Measurements from ENCODE around the gene CALCOCO1.

GRCh38 chr12:53748072-53748840 is 21.0 kb upstream of the CALCOCO1 start:
- TF ChIP-seq POLR2A (IDR thresholded peaks at IDR 0.05) = no peak
- TF ChIP-seq, protein P1, sequence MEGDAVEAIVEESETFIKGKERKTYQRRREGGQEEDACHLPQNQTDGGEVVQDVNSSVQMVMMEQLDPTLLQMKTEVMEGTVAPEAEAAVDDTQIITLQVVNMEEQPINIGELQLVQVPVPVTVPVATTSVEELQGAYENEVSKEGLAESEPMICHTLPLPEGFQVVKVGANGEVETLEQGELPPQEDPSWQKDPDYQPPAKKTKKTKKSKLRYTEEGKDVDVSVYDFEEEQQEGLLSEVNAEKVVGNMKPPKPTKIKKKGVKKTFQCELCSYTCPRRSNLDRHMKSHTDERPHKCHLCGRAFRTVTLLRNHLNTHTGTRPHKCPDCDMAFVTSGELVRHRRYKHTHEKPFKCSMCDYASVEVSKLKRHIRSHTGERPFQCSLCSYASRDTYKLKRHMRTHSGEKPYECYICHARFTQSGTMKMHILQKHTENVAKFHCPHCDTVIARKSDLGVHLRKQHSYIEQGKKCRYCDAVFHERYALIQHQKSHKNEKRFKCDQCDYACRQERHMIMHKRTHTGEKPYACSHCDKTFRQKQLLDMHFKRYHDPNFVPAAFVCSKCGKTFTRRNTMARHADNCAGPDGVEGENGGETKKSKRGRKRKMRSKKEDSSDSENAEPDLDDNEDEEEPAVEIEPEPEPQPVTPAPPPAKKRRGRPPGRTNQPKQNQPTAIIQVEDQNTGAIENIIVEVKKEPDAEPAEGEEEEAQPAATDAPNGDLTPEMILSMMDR (IDR thresholded peaks at IDR 0.05) = no peak
